Measurements from ENCODE around the gene TNIK. TPM values are rescaled to one million over a fixed set of nuclear protein-coding genes. Genes with fewer than 3 reads are reported as not detected.

Gene TNIK
- total and polyA plus RNA-seq, 10 of the 15 experiments (the other 5 are each of a cell fraction or from before 2014, with no cell fraction given): 13.9 to 74.3 (median 48.2) TPM

DNA sequence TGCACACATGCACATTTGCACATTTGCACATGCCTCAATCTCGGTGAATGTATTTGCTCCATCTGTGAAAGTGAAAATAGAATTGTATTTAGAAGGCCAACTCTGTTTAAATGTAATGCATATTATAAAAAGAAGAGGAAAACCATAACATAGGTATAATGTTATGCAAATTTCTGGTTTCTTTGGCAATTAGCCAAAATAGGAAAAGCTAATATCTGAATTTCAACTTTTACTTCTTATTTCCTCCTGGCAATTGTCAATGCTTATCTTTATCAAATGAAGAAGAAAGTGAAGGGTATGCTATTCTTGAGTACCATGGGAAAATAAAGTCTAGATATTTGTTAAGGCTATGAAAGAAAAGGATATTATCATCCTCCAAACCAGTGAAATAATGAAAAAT is 357.0 kb downstream of the TNIK start:
- 87% methylated on average over 1 of the region's 1 CpG for WGBS (ENCODE audit: insufficient coverage, insufficient replicate concordance, low lambda C conversion rate, missing lambda C conversion rate)
- FAIRE-seq (no peak), ATAC-seq (no peak), DNase-seq (ENCODE audit: low read depth, low spot score) (no peak)
- Histone ChIP-seq H2AFZ (ENCODE audit: control insufficient read depth, low read depth, low read length) (no peak overlapping the region), H3K4me3 (no peak overlapping the region), H3K27me3 (replicated peaks in 1 of 2; ENCODE audit: control insufficient read depth in 2 of 2, insufficient read depth in 2 of 2, low read length in 1 of 2) (no peaks in the 10 kb centered on the region), H3K9me3 (replicated peaks; ENCODE audit: control insufficient read depth, insufficient read depth, low read length) (no peaks in the 10 kb centered on the region; the same call in 2 of the 3 replicates), H3K36me3 (ENCODE audit: control insufficient read depth in 2 of 2, insufficient read depth in 2 of 2, low read length in 1 of 2) (peaks cover 0 to 45% of the 10 kb centered on the region in 2 experiments; a peak in 3 of 4 replicates), H4K20me1 (ENCODE audit: control insufficient read depth, insufficient read depth) (no peaks in the 10 kb centered on the region), H3K27ac (ENCODE audit: control insufficient read depth, insufficient read depth) (no peak overlapping the region), H3K9ac (ENCODE audit: control insufficient read depth, insufficient read depth, low read length) (no peak overlapping the region), H3K4me2 (ENCODE audit: control insufficient read depth, insufficient read depth) (no peak overlapping the region), H3K4me1 (ENCODE audit: control insufficient read depth, insufficient read depth, low read length) (no peaks in the 10 kb centered on the region), H3K79me2 (ENCODE audit: control insufficient read depth, insufficient read depth, low read length) (no peaks in the 10 kb centered on the region)
- ChIA-PET CTCF (interaction anchor here (1.4 kb wide), 1 partner anchor 463 kb away, joined by 4 read pairs; no protein-coding TSS in a partner anchor), POLR2A (no interaction called here), SMC1A (ENCODE audit: uncharacterized antibody, unreplicated experiment) (interaction anchor here (1.0 to 2.1 kb wide), 2 partner anchors 53 to 279 kb away, joined by 3 to 6 read pairs; no protein-coding TSS in a partner anchor), RAD21 (ENCODE audit: unreplicated experiment) (no interaction called here)
- in situ Hi-C loops (cut with MboI) (no loop called here), intact Hi-C loops (cut with micrococcal nuclease; ENCODE audit: unreplicated experiment) (no loop called here)
- no TSS peak for BruUV-seq (replicated peaks)
- TF ChIP-seq RAD21 (IDR thresholded peaks at IDR 0.05; ENCODE audit: insufficient read depth, low read depth, low read length) (no peak), NFYA (IDR thresholded peaks at IDR 0.05; ENCODE audit: borderline replicate concordance, low read depth, low read length) (no peak)

DNA sequence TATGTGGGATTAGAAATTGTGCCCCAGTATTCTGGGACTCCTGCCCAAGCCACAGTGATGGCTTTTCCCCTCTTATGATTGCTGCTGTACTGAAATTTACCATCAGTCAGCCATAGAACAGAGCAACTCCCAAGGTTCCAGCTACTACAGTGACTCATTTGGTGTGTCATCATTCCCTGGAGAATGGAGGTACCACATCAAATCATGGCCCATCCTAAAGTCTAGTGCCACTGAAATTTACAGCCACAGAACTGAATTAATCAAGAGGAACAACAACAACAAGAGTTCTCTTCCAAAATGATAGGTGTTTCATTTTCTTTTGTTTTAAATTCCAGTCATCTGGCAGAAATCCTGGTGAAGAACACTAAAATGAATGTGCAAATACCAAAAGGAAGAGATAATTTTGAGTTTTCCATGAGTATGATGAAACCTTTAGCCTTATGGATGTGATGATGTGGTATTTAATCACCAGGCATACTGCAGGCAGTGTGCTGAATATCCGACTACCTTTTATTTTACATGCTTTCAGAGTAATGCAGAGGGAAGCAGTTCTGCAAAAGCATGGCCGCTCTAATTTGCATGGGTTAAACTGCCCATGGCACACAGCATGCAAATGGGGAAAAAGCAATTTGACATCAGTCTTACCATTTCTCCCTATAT is 358.1 kb downstream of the TNIK start:
- CTCF ChIA-PET: interaction anchor here (1.0 to 1.4 kb wide), 2 partner anchors 79 to 464 kb away, joined by 3 to 4 read pairs; no protein-coding TSS in a partner anchor
- in situ Hi-C loops (cut with MboI): no loop called here
- TF ChIP-seq NBN (IDR thresholded peaks at IDR 0.05): no peak
- TF ChIP-seq EED (IDR thresholded peaks at IDR 0.05; ENCODE audit: low read depth): no peak
- no peak for TF ChIP-seq CREB1 (IDR thresholded peaks at IDR 0.05; ENCODE audit: low read depth)
- TF ChIP-seq PML (IDR thresholded peaks at IDR 0.05; ENCODE audit: low read length): no peak
- no peak for TF ChIP-seq CHD4 (IDR thresholded peaks at IDR 0.05)
- no peak for TF ChIP-seq CHD2 (IDR thresholded peaks at IDR 0.05; ENCODE audit: borderline replicate concordance, low read depth, low read length)
- TF ChIP-seq ZNF207 (IDR thresholded peaks at IDR 0.05; ENCODE audit: borderline replicate concordance): no peak
- no peak for FAIRE-seq
- no peak for ATAC-seq
- H4K20me1 ChIP-seq (ENCODE audit: control insufficient read depth, insufficient read depth): no peaks in the 10 kb centered on the region
- H3K79me2 ChIP-seq (ENCODE audit: control insufficient read depth, insufficient read depth, low read length): no peaks in the 10 kb centered on the region
- 100% methylated on average over 2 of the region's 2 CpGs for WGBS (ENCODE audit: insufficient coverage, insufficient replicate concordance, low lambda C conversion rate, missing lambda C conversion rate)
- BruUV-seq (replicated peaks): no TSS peak
- H3K36me3 ChIP-seq (ENCODE audit: control insufficient read depth in 2 of 2, insufficient read depth in 2 of 2, low read length in 1 of 2): peaks cover 0 to 38% of the 10 kb centered on the region in 2 experiments; a peak in 3 of 4 replicates
- H2AFZ ChIP-seq (ENCODE audit: control insufficient read depth, low read depth, low read length): no peak overlapping the region
- H3K27ac ChIP-seq (ENCODE audit: control insufficient read depth, insufficient read depth): no peak overlapping the region
- DNase-seq (ENCODE audit: low read depth, low spot score): no peak
- H3K4me3 ChIP-seq: no peak overlapping the region
- intact Hi-C loops (cut with micrococcal nuclease; ENCODE audit: unreplicated experiment): no loop called here
- H3K27me3 ChIP-seq (replicated peaks in 1 of 2; ENCODE audit: control insufficient read depth in 2 of 2, insufficient read depth in 2 of 2, low read length in 1 of 2): no peaks in the 10 kb centered on the region
- SMC1A ChIA-PET (ENCODE audit: uncharacterized antibody, unreplicated experiment): interaction anchor here (0.7 to 1.2 kb wide), 4 partner anchors 12 to 141 kb away, joined by 3 to 6 read pairs (median 4); no protein-coding TSS in a partner anchor
- no peak overlapping the region for H3K9ac ChIP-seq (ENCODE audit: control insufficient read depth, insufficient read depth, low read length)
- no peaks in the 10 kb centered on the region; the same call in 2 of the 3 replicates for H3K9me3 ChIP-seq (replicated peaks; ENCODE audit: control insufficient read depth, insufficient read depth, low read length)
- no peaks in the 10 kb centered on the region for H3K4me1 ChIP-seq (ENCODE audit: control insufficient read depth, insufficient read depth, low read length)
- RAD21 ChIA-PET (ENCODE audit: unreplicated experiment): interaction anchor here (1.1 kb wide), 1 partner anchor 465 kb away, joined by 4 read pairs; no protein-coding TSS in a partner anchor
- no peak overlapping the region for H3K4me2 ChIP-seq (ENCODE audit: control insufficient read depth, insufficient read depth)
- POLR2A ChIA-PET: no interaction called here

Measured in GM12878 (cell line).